ENCODE data around the gene CACNG8. TPM values are rescaled to one million over a fixed set of nuclear protein-coding genes. Genes with fewer than 3 reads are reported as not detected.

Gene CACNG8
- polyA plus RNA-seq, 1 experiment, result 0.01 TPM

DNA sequence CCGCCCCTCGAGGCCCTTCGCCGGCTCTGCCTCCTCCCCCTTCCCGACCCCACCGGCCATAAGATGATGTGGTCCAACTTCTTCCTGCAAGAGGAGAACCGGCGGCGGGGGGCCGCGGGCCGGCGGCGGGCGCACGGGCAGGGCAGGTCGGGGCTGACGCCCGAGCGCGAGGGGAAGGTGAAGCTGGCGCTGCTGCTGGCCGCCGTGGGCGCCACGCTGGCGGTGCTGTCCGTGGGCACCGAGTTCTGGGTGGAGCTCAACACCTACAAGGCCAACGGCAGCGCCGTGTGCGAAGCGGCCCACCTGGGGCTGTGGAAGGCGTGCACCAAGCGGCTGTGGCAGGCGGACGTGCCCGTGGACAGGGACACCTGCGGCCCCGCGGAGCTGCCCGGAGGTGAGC is 30.1 kb downstream of the CACNG8 start:
- Histone ChIP-seq H3K4me3 (ENCODE audit: low read depth, low read length) (no peak overlapping the region), H3K27me3 (ENCODE audit: control insufficient read depth, insufficient read depth, low read length) (peaks cover 15% of the 10 kb centered on the region), H3K36me3 (ENCODE audit: control insufficient read depth, insufficient read depth, low read length) (no peaks in the 10 kb centered on the region)
- TF ChIP-seq, protein P1, sequence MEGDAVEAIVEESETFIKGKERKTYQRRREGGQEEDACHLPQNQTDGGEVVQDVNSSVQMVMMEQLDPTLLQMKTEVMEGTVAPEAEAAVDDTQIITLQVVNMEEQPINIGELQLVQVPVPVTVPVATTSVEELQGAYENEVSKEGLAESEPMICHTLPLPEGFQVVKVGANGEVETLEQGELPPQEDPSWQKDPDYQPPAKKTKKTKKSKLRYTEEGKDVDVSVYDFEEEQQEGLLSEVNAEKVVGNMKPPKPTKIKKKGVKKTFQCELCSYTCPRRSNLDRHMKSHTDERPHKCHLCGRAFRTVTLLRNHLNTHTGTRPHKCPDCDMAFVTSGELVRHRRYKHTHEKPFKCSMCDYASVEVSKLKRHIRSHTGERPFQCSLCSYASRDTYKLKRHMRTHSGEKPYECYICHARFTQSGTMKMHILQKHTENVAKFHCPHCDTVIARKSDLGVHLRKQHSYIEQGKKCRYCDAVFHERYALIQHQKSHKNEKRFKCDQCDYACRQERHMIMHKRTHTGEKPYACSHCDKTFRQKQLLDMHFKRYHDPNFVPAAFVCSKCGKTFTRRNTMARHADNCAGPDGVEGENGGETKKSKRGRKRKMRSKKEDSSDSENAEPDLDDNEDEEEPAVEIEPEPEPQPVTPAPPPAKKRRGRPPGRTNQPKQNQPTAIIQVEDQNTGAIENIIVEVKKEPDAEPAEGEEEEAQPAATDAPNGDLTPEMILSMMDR (IDR thresholded peaks at IDR 0.05; ENCODE audit: insufficient read depth, low read depth, low read length), result no peak
- no peak for DNase-seq (ENCODE audit: low read depth)
- CTCF ChIA-PET, result interaction anchor here (2.2 kb wide), 1 partner anchor 31 kb away, joined by 9 read pairs; no protein-coding TSS in a partner anchor
- POLR2A ChIA-PET, result no interaction called here

DNA sequence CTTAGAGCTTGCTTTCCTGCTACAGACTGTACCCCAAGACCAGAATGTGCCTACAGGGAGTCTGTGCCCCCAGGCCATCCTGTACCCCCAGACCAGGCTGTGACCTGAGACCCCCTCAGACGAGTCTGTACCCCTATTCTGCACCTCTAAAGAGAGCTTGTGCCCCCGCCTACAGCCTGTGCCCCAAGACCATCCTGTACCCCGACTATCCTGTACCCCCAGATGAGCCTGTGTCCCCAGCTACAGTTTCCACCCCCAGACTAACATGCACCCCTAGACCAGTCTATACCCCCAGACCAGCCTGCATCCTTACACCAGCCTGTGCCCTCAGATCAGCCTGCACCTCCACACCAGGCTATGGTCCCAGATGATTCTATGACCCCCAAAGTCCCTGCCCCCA is 30.7 kb downstream of the CACNG8 start:
- no peak overlapping the region for H3K4me3 ChIP-seq (ENCODE audit: low read depth, low read length)
- TF ChIP-seq, protein P1 (IDR thresholded peaks at IDR 0.05; ENCODE audit: insufficient read depth, low read depth, low read length), result no peak
- no peak for DNase-seq (ENCODE audit: low read depth)
- H3K36me3 ChIP-seq (ENCODE audit: control insufficient read depth, insufficient read depth, low read length), result no peaks in the 10 kb centered on the region
- POLR2A ChIA-PET, result no interaction called here
- CTCF ChIA-PET, result interaction anchor here (2.2 kb wide), 1 partner anchor 30 kb away, joined by 9 read pairs; no protein-coding TSS in a partner anchor
- H3K27me3 ChIP-seq (ENCODE audit: control insufficient read depth, insufficient read depth, low read length), result peaks cover 14% of the 10 kb centered on the region

DNA sequence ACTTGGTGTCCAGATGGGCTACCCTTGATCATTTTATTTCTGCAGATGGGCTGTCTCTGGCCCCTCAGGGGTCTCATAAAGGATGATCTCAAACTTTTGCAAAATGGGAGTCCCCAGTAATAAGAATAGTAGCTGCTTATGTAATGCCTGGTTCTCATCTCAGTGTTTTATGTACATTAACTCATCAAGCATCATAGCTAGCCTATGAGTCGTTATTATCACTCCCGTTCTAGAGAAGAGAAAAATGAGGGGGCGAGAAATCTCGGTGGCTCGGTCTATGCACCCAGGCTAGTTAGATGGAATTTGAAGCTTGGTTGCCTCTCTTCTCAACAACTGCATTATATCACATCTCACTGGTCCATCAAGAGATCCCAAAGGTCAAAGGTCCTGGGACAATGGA is 32.1 kb downstream of the CACNG8 start:
- CTCF ChIA-PET, result interaction anchor here (0.9 to 1.0 kb wide), 2 partner anchors 9 to 29 kb away, joined by 4 to 5 read pairs; no protein-coding TSS in a partner anchor

DNA sequence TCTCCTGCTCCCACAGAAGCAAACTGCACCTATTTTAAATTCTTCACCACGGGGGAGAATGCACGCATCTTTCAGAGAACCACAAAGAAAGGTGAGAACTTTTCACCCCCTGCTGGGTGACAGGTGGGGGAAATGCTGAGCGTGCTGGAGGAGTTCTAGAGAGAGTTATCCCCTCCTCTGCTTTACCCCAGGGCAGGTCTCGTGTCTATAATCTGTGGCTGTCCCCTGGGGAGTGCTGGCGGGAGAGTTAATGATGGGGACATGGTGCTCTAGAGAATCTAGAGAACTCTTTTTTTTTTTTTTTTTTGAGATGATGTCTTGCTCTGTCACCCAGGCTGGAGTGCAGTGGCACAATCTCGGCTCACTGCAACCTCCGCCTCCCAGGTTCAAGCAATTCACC is 35.5 kb downstream of the CACNG8 start:
- ChIA-PET POLR2A (no interaction called here), CTCF (interaction anchor here (0.6 kb wide), 1 partner anchor 93 kb away, joined by 3 read pairs; no protein-coding TSS in a partner anchor)
- no peak for DNase-seq (ENCODE audit: low read depth)
- Histone ChIP-seq H3K36me3 (ENCODE audit: control insufficient read depth, insufficient read depth, low read length) (no peaks in the 10 kb centered on the region), H3K4me3 (ENCODE audit: low read depth, low read length) (no peak overlapping the region), H3K27me3 (ENCODE audit: control insufficient read depth, insufficient read depth, low read length) (peaks cover 13% of the 10 kb centered on the region)
- TF ChIP-seq, protein P1 (IDR thresholded peaks at IDR 0.05; ENCODE audit: insufficient read depth, low read depth, low read length), result no peak

More for the DNA sequence above, 32.1 kb downstream of the CACNG8 start:
- no peak overlapping the region for H3K4me3 ChIP-seq (ENCODE audit: low read depth, low read length)
- H3K27me3 ChIP-seq (ENCODE audit: control insufficient read depth, insufficient read depth, low read length), result peaks cover 16% of the 10 kb centered on the region
- TF ChIP-seq, protein P1 (IDR thresholded peaks at IDR 0.05; ENCODE audit: insufficient read depth, low read depth, low read length), result no peak
- no peaks in the 10 kb centered on the region for H3K36me3 ChIP-seq (ENCODE audit: control insufficient read depth, insufficient read depth, low read length)
- no peak for DNase-seq (ENCODE audit: low read depth)
- POLR2A ChIA-PET, result no interaction called here

DNA sequence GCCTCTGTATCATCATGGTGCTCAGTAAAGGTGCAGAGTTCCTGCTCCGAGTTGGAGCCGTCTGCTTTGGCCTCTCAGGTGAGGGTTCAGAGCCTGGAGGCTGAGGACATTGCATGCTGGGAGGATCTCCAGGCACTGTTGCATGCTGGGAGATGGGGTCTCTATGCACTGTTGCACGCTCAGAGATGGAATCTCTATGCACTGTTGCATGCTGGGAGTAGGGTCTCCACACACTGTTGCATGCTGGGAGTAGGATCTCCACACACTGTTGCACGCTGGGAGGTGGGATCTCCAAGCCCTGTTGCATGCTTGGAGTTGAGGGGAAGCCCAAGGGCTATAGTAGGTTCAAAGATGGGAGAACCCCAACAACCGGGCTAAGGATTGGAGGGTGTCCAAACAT is 37.0 kb downstream of the CACNG8 start:
- TF ChIP-seq, protein P1 (IDR thresholded peaks at IDR 0.05; ENCODE audit: insufficient read depth, low read depth, low read length), result no peak
- ChIA-PET CTCF (no interaction called here), POLR2A (no interaction called here)
- H3K36me3 ChIP-seq (ENCODE audit: control insufficient read depth, insufficient read depth, low read length), result no peaks in the 10 kb centered on the region
- no peak for DNase-seq (ENCODE audit: low read depth)
- no peak overlapping the region for H3K4me3 ChIP-seq (ENCODE audit: low read depth, low read length)
- peaks cover 6% of the 10 kb centered on the region for H3K27me3 ChIP-seq (ENCODE audit: control insufficient read depth, insufficient read depth, low read length)
